GM18520 (cell line): Measurements from ENCODE around the gene IGF2BP3.
A peak's percentile ranks its signal among the peaks of the same experiment; 100 is the strongest.
"Not testable (repeated sequence)": the region's sequence is repeated elsewhere in the genome, so short reads cannot be mapped to it uniquely, and the experiment has no call there.

Experiments used
- ATAC-seq: cut with Tn5 transposase; IDR thresholded peaks from one replicate; pipeline ENCODE4 v1.9.1; 2021; ENCODE audit not compliant: unreplicated experiment

IGF2BP3 gene

DNA sequence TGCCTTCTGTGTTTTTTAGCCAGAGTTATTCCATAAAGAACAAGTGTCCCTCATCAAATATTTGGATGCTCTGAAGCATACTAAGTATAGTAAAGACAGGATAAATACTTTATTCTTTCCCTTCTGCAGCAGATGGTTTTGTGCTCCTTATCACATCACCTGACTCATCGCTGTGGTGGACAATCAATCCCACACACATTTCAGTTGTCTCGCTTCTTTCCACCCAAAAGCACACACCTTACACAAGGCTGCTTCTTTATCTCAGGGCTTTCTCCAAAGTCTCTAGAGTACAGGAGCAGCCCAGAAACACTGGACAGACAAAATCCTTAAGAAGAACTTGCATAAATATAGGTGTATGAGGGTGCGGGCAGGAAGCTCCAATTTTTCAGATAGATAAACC lies 43.4 kb downstream of the IGF2BP3 start:
- ATAC-seq: no peak

DNA sequence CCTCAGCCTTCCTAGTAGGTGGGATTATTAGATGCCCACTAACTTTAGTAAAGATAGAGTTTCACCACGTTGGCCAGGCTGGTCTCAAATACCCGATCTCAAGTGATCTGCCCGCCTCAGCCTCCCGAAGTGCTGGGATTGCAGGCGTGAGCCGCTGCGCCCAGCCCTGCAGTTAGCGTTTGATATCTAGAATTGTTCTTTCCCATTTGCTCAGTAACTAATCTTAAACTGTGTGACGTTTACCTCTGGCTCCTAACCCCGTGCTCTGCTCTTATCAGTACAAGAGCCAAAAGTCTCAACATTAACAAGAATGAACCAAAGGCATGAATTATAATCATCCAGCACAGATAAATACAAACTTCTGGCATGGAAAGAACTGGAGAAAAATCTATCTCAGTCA lies 47.4 kb downstream of the IGF2BP3 start:
- ATAC-seq: no peak

DNA sequence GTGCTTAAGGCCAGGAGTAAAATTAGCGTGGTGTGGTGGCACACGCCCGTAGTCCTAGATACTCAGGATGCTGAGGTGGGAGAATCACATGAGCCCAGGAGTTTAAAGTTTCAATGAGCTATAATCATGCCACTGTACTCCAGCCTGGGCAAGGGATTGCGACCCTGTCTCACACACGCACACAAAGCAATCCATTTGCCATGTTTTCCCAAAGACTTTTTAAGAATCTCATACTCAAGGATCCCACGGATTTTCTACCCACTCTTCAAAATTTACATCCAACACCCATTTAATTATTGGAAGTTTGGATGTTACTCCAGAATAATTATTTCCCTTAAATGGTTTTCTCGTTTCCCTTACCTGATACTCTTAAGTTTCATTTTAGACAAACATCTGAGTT lies 47.9 kb downstream of the IGF2BP3 start:
- ATAC-seq: no peak

DNA sequence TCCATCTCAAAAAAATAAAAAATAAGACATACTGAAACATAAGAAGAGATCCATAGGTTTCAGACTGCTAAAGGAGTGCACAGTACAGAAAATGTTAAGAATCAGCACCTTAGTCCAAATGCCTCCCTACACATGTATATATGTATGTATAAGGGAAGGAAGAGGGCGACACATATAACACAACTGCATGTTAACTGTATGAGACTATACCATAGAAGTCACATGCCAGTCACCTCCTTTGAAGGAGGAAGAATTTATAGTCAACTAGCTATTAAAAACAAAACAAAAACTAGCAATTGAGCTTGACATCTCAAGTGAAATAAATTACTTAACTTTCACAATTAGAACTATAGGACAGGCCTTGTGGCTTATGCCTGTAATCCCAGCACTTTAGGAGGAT lies 50.4 kb downstream of the IGF2BP3 start:
- ATAC-seq: no peak

DNA sequence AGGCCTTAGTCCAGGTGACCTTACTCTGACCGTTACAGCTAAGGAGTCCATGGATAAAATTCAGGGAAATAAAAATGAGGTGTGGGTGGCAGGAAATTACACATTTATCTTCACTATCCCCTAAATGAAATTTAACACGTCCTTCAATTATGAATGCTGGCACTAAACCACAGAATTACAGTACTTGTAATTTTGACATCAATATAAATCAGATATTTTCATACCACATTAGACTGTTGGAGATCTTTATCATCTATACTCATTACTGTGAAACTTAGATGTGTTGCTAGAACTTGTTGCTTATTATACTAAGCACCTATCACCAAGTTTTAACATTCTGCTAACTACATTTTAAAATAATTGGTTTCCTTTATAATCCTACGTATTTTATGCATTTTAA lies 51.1 kb downstream of the IGF2BP3 start:
- no peak for ATAC-seq

DNA sequence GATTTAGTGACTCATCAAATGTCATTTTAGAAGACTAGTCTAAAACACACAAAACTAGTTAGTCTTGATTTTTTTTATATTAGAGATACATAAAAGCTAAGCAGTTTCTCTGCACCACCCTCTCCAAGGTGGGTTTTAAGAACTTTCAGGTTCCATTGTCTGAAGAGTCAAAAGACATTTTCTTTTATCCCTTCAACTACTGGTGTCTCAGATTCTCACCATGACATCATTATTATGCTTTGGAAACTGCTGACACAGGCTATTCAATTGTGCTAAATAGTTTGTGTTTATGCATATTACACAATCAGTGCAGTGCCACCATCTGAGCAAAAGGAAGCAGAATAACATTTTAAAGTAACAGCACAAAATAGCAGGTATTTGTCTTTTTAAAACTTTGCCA lies 52.2 kb downstream of the IGF2BP3 start:
- no peak for ATAC-seq

DNA sequence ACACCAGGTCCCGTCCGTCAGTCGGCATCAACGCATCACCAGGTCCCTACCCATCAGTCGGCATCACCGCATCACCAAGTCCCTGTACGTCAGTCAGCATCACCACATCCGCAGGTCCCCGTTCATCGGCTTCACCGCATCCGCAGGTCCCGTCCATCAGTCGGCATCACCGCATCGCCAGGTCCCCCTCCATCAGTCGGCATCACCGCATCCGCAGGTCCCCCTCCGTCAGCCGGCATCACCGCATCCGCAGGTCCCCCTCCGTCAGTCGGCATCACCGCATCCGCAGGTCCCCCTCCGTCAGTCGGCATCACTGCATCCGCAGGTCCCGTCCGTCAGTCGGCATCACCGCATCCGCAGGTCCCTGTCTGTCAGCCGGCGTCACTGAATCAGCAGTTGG lies 55.1 kb downstream of the IGF2BP3 start:
- ATAC-seq: no peak

DNA sequence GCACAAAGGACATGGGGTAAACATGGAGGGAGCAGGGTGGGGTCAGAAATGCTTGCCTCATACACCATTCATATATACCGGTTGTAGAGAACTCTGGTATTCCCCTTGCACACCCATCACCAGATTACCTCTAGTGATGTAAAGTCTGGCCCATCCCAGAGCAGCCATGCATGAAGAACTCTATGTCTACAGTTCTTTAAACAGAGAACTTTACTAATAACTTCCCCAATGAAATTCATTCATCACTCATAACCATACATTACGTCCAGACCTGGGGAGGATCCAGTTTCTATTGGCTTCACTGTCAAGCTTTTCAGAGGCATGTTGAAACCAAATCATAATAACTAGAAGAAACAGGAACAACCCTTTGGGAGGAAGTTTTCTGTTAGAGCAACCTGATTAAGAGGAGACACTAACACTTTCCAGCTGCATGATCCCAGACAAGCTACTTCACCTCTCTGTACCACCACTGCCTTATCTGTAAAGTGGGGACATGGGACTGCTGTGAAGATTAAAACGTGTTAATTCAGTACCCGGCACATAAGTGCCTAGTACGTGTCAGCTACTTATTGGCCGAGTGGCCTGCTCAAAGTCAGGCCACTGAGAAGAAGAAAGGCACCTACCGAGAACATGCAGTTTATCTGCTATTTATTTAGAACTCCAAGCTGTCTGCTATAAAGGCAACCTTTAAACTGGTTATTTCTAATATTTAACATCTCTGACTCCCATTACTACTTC lies 59.7 kb downstream of the IGF2BP3 start:
- ATAC-seq: peak; percentile 90

DNA sequence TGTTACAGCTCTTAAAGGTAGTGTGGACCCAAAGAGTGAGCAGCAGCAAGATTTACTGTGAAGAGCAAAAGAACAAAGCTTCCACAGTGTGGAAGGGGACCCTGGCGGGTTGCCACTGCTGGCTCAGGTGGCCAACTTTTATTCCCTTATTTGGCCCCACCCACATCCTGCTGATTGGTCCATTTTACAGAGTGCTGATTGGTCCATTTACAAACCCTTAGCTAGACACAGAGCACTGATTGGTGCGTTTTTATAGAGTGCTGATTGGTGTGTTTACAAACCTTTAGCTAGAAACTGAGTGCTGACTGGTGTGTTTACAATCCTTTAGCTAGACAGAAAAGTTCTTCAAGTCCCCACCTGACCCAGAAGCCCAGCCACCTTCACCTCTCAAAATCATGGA lies 63.7 kb downstream of the IGF2BP3 start:
- ATAC-seq: not testable (repeated sequence)

DNA sequence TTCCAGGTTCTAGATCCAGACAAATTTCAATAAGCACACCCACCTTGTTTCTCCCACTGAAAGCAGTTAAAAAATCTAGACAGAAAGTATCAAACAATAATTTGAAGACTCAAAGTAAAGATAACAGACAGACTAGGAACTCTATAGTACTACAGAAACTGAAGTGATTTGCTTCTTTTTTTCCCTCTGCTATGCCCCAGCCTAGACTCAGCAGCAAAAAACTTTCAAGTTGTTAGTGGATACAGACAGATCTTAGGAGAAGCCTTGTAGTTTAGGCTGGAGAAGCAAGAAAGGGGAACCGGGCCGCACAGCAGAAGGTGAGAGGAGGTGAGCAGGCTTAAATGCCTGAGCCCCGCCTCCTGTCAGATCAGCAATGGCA lies 65.1 kb downstream of the IGF2BP3 start:
- no peak for ATAC-seq

DNA sequence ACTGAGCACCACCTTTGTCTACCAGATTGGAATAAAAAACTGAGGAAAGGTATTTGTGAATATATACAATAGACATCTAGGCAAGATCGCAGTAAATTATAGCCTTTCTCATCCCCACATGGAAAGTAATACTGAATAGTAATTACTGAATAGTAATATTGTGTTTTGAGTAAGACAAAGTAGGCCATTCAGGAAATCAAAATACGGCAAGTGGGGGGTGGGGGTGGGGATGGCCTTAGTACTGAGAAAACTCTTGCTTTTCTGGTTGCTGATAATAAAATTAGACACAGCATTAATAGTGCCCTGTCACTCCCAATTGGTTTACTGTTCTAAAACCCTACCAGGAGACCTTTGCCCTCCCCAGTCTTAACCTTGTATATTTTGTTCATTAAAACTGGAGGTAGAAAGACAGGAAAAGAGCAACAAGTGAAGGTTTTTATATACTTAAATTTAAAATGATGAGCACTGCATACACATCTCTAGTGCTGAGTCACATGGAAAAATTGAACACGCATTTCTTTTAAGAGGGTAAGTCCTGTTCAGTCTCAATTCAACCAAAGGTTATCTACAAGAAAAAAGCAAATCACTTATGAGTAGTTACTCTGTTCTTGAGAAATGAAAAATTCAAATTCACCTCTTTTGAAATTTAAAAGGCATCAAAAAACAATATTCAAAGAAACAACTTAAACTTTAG lies 65.6 kb downstream of the IGF2BP3 start:
- ATAC-seq: no peak

DNA sequence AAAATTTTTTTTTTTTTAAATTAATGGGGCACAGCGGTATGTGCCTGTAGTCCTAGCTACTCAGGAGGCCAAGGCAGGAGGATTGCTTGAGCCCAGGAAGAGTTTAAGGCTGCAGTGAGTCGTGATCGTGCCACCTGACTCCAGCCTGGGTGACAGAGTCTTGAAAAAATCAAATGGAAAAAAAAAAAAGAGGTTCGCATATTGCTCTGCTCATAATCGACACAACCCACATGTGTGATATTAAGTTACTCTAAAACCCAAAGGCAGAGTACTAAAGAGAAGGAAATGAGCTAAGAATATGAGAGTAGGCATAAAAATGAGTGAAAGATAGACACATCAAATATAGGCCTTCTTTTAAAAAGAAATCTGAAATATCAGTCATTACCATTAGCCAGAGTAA lies 66.3 kb downstream of the IGF2BP3 start:
- ATAC-seq: no peak

DNA sequence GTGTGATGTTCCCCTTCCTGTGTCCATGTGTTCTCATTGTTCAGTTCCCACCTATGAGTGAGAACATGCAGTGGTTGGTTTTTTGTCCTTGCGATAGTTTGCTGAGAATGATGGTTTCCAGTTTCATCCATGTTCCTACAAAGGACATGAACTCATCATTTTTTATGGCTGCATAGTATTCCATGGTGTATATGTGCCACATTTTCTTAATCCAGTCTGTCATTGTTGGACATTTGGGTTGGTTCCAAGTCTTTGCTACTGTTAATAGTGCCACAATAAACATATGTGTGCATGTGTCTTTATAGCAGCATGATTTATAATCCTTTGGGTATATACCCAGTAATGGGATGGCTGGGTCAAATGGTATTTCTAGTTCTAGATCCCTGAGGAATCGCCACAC lies 72.2 kb downstream of the IGF2BP3 start:
- not testable (repeated sequence) for ATAC-seq

DNA sequence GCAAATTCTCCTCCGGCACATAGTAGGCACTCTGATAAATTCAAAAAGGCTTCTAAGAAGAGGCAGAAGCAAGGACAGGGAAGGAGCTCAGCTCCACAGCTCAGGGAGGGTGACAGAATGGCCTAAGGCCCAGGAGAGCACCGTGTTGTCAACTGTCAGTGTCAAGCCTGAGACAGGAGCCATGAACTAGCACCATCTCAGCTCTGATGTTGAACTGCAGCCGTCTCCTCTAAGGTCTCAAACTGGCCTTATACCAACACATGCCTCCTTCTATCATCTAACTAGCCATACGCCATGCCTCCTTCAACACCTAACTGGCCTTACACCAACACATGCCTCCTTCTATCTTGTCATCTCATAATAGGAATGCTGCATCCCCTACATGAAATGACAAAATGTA lies 73.0 kb downstream of the IGF2BP3 start:
- ATAC-seq: no peak

DNA sequence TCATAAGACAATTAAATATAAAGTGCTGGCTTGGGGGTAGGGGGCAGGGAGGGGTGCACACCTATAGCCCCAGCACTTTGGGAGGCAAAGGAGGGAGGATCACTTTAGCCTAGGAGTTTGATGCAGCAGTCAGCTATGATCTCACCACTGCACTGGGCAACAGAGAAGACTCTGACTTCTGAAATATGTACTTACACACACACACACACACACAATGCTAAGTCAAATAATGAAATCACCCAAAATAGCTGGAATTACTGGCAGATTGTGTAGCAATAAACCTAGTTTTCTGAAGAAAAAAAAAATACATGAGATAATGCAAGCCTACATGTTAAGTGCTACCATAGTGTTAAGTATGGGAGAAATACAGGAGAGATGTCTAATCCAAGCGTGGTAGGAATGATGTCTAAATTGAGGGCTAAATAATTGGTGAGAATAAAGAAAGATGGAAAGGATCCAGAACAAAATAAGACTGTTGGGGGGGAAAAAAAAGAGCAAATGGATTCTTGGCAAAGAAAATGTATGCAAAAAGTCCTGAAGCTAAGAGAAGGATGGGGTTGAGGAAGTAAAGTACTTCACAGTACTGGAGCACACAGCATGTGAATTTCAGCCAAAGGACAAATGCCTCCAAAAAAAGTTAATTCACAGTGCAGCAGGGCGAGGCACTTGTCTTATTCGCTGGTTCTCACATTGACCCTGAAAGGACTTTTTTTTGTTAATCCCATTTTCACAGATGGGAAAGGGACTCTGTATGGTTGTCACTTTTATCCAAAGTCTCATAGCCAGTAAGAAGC lies 73.9 kb downstream of the IGF2BP3 start:
- ATAC-seq: no peak

DNA sequence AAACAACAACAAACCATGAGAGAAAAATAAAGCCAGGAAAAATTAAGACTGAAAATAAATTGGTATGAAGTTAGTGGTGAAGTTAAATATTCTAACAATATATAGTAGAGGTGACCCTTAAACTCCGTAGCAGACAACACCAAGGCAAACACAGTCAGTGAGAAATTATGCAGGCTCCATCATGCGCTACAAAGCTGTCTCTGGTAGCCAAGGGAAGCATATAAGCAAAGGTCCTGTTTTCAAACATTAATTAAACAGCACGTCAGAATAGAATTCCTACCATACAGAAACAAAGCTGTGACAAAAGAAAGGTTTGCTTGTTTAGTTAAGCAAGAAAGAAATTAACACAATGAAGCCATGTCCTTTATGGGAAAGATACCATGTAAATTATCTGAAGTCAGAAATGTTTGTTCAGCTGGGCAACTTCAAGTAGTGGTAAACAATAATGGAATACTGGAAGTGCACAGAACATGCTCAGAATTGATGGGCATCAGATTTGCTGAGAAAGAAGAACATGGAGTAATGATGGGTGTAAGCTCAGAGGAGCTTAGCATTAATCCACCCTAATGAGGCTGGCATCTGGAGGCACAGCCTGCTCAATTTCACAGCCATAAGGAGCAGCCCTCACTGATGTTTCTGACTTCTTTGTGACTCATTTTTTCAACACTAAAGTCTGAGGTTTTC lies 75.7 kb downstream of the IGF2BP3 start:
- no peak for ATAC-seq

DNA sequence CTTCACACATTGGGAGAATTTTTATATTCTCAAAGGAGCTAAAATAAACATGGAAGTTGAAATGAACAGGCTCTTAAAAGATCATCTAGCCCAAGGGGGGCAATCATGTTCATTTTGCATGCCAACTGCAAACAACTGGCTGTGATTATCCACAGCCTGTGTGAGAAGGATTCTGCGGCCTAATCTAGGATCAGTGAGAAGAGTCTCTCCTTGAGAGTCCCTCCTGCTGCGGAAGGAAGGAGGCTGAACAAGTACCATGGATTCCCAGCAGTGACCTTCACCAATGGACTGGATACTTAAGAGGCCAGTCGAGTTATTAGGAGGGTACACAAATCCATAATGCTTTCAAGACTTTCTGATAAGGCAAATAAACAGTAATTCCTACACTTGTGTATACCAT lies 76.7 kb downstream of the IGF2BP3 start:
- ATAC-seq: no peak

DNA sequence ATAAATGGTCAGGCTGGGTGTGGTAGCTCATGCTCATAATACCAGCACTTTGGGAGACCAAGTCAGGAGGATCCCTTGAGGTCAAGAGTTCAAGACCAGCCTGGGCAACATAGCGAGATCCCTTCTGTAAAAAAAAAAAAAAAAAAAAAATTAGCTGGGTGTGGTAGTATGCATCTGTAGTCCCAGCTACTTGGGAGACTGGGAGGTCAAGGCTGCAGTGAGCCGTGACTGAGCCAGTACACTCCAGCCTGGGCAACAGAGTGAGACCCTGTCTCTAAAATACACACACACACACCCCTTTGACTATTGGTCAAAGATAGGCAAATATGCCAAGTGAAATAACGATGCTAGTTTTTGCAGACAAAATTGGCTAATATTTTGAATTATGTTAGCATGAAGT lies 80.6 kb downstream of the IGF2BP3 start:
- ATAC-seq: no peak

DNA sequence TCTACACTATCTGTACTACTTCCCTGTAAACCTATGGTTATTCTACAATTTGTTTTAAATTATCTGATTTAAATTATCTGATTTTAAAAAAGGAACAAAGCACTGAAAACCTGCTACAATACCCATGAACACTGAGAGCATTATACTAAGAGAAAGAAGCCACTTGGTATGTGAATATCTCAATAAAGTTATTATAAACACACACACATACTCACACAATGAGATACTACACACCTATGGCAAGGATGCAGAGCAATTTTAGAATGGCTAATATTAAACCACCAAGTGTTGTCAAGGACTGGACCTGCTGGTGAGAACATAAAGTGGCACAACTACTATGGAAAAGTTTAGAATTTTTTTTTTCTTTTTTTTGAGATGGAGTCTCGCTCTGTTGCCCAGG lies 82.7 kb downstream of the IGF2BP3 start:
- ATAC-seq: no peak

DNA sequence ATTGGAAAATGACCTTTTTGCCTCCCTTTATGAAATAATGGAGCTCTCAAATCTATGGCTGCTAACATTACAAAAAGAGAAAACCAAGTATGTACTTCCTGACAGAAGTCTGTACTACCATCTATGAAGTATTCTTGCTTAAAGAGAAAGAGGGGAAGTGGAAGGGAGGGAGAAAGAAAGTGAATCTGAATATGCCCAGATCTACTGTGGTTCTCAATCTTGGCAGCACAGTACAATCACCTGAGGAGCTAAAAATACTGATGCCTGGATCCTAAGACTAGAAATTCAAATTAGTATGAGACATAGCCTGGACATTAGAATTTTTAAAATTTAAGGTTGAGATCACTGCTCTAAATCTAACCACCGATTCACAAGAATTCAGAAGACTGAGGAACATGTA lies 85.2 kb downstream of the IGF2BP3 start:
- no peak for ATAC-seq

DNA sequence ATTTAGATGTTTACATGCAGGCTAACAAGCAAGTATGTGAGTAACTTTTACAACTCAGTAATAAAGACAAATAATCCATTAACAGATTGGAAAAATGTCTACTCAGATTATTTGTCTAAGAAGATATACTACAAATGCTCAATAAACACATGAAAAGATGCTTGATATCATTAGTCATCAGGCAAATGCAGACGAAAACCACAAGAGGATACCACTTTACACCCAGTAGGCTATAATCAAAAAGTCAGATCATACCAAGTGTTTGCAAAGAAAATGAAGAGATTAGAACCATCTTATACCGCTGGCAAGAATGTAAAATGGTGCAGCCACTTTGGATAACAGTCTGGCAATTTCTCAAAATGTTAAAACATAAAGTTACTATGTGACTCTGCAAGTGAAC lies 87.1 kb downstream of the IGF2BP3 start:
- no peak for ATAC-seq

DNA sequence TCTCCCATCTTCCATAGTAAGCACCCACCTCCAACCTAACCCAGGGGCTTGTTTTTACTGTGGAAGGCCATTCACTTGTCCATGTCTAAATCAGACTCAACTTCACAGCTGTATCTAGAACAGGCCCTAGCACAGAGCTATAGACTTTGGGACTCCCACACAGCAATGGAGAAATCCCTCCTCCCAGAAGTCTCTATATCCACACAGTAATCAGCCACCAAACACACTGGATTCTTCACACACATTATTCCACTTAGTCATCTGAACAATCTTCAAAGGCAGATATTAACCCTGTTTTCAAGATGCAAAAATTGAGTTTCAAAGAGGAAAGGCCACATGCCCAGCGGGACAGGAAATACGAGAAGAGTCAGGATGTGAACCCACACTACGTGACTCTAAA lies 89.3 kb downstream of the IGF2BP3 start:
- ATAC-seq: no peak
